ENCODE results near the gene ARHGAP26. TPM values are rescaled to one million over a fixed set of nuclear protein-coding genes. Genes with fewer than 3 reads are reported as not detected.

Gene ARHGAP26
- total and polyA plus RNA-seq, 10 donors, result 4.2 to 148 (median 55.5) TPM

GRCh38 chr5:142864290-142865260 is 94.4 kb downstream of the ARHGAP26 start:
- no peaks in the 10 kb centered on the region for H3K27me3 ChIP-seq (replicated peaks in 1 of 7)
- H3K4me1 ChIP-seq, result peaks cover 0 to 81% (median 28%) of the 10 kb centered on the region in 6 donors
- no peaks in the 10 kb centered on the region for H3K9me3 ChIP-seq
- no peak overlapping the region for H3K4me3 ChIP-seq
- no peaks in the 10 kb centered on the region for H3K36me3 ChIP-seq
- 85 to 91% (median 88%) methylated on average over 13 of the region's 13 CpGs for WGBS, 5 donors
- TF ChIP-seq POLR2A (IDR thresholded peaks at IDR 0.05) (no peak), POLR2AphosphoS5 (IDR thresholded peaks at IDR 0.05) (no peak)
- TF ChIP-seq, protein P1, sequence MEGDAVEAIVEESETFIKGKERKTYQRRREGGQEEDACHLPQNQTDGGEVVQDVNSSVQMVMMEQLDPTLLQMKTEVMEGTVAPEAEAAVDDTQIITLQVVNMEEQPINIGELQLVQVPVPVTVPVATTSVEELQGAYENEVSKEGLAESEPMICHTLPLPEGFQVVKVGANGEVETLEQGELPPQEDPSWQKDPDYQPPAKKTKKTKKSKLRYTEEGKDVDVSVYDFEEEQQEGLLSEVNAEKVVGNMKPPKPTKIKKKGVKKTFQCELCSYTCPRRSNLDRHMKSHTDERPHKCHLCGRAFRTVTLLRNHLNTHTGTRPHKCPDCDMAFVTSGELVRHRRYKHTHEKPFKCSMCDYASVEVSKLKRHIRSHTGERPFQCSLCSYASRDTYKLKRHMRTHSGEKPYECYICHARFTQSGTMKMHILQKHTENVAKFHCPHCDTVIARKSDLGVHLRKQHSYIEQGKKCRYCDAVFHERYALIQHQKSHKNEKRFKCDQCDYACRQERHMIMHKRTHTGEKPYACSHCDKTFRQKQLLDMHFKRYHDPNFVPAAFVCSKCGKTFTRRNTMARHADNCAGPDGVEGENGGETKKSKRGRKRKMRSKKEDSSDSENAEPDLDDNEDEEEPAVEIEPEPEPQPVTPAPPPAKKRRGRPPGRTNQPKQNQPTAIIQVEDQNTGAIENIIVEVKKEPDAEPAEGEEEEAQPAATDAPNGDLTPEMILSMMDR (IDR thresholded peaks at IDR 0.05 in 8 of 11, conservative IDR thresholded peaks at IDR 0.05 in 3 of 11), result no peak
- peak overlapping the region in 2 of 8 donors; percentile 11 to 26 for H3K27ac ChIP-seq
- intact Hi-C loops (cut with DNase I; ENCODE audit: low total_unique reads), result loop anchor here (10.0 kb wide), 1 partner anchor 110 kb away; no protein-coding TSS in a partner anchor
- no peak for DNase-seq

GRCh38 chr5:142865631-142866030 is 95.5 kb downstream of the ARHGAP26 start:
- no peaks in the 10 kb centered on the region for H3K36me3 ChIP-seq
- no peaks in the 10 kb centered on the region for H3K27me3 ChIP-seq (replicated peaks in 1 of 7)
- H3K4me1 ChIP-seq, result peaks cover 0 to 81% (median 27%) of the 10 kb centered on the region in 6 donors
- no peaks in the 10 kb centered on the region for H3K9me3 ChIP-seq
- DNase-seq, result no peak
- 90 to 96% (median 95%) methylated on average over 4 of the region's 4 CpGs for WGBS, 5 donors
- no peak overlapping the region for H3K4me3 ChIP-seq
- H3K27ac ChIP-seq, result no peak overlapping the region
- intact Hi-C loops (cut with DNase I; ENCODE audit: low total_unique reads), result loop anchor here (10.0 kb wide), 1 partner anchor 111 kb away; no protein-coding TSS in a partner anchor
- TF ChIP-seq, protein P1 (IDR thresholded peaks at IDR 0.05 in 8 of 11, conservative IDR thresholded peaks at IDR 0.05 in 3 of 11), result no peak
- TF ChIP-seq POLR2AphosphoS5 (IDR thresholded peaks at IDR 0.05) (no peak), POLR2A (IDR thresholded peaks at IDR 0.05) (no peak)

DNA sequence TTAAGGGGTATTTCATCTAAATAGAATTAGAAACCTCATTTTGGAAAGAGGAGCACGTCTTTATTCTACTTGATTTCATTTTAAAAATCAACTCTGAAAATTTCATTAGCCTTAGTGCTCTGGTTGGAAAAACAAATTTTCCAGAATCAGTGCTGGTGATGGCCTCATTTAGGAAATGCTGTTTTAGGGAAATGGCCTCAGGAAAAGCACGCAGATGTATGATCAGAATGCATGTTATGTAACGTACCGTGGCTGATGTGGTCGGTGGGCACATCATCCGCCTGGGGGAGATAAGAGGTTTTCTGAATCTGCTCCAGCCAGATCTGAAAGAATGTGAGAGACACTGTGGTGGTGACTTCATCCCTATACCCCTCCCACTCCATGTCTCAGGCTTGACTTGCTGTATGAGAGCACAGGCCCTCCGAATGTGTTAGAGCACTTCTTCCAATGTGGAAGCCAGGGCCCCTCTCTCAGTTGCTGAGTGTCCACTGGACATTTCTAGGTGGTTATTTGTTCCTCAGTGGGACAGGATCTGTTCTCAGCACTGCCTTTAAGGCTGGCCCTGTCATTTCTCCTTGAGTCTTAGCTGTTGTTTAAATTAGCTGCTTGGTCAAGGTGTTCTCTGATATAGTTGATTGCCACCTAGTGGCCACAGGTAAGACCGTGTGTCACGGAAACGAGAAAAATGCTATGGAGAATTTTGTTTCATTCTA is 96.5 kb downstream of the ARHGAP26 start:
- 31 to 49% (median 45%) methylated on average over 10 of the region's 10 CpGs for WGBS, 5 donors
- H3K27me3 ChIP-seq (replicated peaks in 1 of 7), result no peaks in the 10 kb centered on the region
- no peak overlapping the region for H3K4me3 ChIP-seq
- peak overlapping the region in 1 of 8 donors; percentile 35 for H3K27ac ChIP-seq
- intact Hi-C loops (cut with DNase I; ENCODE audit: low total_unique reads), result loop anchor here (10.0 kb wide), 1 partner anchor 112 kb away; no protein-coding TSS in a partner anchor
- H3K36me3 ChIP-seq, result no peaks in the 10 kb centered on the region
- H3K9me3 ChIP-seq, result no peaks in the 10 kb centered on the region
- H3K4me1 ChIP-seq, result peaks cover 0 to 77% (median 18%) of the 10 kb centered on the region in 6 donors
- no peak for DNase-seq
- TF ChIP-seq POLR2AphosphoS5 (IDR thresholded peaks at IDR 0.05), result no peak
- no peak for TF ChIP-seq POLR2A (IDR thresholded peaks at IDR 0.05)
- TF ChIP-seq, protein P1 (IDR thresholded peaks at IDR 0.05 in 8 of 11, conservative IDR thresholded peaks at IDR 0.05 in 3 of 11), result peak in 10 of 11 experiments; percentile 34 to 89 (median 70)
